IPS DF 4.7 (cell line): ENCODE measurements around the gene OIT3.

Experiments used
- DNase-seq: peaks from one replicate; pipeline ENCODE4 v3.0.0-alpha.2; 2013; ENCODE audit warnings: low spot score; ENCODE audit errors: extremely low read depth

OIT3 gene

DNA sequence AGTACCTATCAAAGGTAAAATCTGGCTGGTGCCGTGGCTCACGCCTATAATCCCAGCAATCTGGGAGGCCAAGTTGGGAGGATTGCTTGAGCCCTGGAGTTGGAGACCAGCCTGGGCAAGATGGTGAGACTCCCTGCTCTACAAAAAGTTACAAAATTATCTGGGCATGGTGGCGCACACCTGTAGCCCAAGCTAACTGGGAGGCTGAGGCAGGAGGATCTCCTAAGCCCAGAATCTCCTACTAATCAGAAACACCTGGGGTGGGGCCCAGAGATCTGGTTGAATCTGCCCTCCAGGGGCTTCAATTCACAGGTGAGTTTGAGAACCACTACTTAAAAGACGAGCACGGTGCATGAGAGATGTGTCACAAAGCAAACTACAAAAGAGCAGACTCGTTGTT is 58.6 kb downstream of the OIT3 start:
- DNase-seq: no peak

DNA sequence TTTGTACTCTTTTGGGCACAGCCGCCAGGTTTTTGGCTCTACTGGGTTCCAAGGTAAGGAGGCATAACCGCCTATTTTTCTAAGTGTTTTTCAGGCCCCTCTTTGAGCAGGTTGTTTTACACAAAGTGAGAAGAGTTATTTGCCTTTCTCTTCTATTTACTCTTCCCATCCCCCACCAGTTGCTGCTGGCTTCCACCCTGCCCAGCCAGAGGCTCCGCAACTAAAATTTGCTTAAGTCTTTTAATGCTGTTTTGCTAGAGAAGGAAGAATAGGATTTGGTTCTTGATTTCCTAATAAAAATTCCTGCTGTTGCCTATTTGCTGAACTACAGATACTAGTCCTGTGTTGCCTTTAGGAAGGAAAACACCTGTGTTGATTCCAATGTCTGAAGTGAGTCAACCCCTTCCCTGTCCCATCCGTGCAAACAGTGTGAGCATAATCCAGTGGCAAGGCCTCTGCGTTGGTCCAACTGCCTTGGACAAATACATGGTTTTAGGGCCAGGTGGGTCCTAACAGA is 59.2 kb downstream of the OIT3 start:
- DNase-seq: no peak

DNA sequence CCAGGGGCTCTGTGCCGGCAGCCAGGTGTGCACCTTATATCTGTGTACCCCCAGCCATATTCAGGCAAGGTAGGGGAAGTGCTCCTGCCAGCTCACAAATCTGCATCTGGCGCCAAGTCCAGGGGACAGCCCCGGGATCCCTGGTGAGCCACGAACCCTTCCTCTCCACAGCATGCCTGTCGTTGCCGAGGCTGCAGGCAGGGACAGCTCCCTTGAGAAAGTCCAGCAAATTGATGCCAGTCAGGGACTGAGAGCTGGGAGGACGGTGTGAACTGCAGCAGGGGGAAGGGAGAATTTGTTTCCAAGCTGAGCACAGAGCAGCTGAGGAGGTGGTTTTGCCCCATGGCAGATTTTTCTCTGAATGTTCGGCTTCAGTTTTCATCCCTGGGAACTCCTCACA is 60.1 kb downstream of the OIT3 start:
- no peak for DNase-seq

DNA sequence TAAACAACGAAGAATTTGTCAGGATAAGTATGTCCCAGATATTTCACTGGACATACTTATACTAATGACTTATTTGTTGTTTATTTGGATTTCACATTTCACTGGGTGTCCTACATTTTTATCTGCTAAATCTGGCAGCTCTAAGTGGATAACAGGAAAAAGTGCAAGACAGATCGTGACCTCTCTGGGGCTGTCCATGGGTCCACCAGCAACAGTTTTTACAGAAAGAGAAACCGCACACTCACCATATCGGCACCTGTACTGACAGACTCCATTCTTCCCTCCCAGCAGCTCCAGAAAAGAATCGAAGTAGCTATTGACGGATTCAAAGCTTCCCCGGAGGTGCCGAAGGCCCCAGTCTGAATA is 60.7 kb downstream of the OIT3 start:
- DNase-seq: no peak

DNA sequence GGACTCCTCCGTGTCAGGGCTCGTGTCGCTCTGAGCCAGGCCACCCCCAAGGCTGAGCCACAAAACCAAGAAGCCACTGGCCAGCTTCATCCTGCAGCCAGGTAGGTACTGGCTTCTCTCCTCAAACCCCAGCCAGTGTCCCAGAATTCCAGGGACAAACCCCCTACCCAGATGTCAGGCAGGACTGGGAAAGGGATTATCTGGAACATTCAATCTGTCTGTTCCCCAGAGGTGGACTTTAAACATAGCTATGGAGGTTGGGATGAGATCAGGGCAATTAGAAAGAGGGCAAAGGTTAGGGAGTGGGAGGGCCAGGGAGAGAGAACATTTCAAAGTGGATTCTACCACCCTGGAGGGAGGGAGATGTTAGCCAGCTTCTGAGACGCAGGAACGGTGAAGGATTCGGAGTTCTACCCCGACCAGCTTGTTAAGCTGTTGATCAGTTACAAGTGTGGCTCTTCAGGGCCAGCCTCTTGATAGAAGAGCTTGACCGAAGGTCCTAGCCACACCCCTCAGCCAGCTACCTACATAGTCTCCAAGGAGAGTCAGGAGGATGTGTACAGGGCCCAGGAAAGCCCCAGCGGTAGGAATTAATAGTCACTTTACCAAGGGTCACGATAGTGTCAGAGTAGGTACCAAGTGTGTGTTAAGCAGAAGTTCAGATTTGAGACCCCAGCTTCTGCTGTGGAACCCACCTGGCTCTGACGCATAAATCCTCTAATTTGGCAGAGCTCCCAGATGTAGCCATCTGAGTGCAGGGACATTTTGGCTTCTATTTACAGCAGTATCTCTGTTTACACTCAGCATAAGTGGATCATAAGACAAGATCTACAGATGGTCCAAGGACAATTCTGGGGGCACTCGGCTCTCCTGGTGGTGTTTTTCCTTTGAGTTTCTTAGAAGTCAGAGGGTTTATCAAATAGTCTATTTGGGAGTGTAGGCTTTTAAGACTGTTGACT is 61.3 kb downstream of the OIT3 start, which contains the start of gene PLA2G12B:
TSS of gene PLA2G12B (minus strand) at position 211 of the 959 bp plus-strand sequence. CDS start at position 90, 121 bp downstream.
- no peak for DNase-seq

DNA sequence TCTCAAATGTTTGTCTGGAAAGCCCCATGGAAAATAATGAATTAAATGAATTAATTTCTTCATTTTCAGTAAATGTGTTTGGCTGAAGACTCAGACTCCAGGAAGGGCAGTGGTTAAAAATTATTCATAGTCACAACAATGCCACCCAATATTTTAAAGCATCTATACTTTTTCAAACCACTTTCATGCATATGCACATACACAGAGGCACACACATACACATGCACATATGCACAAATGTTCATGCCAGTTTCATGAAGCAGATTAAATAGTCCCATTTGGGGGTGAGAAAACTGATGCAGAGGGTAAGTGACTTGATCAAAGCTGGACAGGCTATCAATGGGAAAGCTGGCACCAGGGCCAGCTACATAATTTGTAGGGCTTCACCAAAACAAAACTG is 62.5 kb downstream of the OIT3 start:
- DNase-seq: no peak

DNA sequence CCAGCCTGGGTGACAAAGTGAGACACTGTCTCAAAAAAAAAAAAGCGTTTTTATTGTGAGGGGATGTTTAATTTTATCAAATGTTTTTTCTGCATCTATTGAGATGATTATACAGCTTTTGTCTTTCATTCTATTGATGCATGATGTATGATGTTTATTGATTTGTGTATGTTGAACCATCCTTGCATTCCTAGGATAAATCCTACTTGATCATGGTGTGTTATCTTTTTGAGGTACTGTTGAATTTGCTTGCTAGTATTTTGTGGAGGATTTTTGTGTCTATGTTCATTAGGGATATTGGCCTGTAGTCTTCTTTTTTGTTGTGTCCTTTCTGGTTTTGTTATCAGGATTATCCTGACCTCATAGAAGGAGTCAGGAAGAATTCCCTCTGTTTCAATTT is 83.3 kb downstream of the OIT3 start:
- no peak for DNase-seq

DNA sequence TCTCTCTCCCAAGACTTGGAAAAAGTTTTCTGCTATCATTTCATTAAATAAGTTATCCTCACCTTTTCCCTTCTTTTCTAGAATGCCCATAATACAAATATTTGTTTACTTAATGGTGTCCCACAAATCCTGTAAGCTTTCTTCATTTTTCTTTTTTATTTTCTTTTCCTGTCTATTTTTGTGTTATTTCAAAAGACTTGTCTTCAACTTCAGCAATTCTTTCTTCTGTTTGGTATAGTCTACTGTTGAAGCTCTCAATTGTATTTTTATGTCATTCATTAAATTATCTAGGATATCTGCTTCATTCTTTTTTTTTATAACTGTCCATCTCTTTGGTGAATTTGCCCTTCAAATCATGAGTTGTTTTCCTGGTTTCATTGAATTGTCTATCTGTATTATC is 86.2 kb downstream of the OIT3 start:
- no peak for DNase-seq

DNA sequence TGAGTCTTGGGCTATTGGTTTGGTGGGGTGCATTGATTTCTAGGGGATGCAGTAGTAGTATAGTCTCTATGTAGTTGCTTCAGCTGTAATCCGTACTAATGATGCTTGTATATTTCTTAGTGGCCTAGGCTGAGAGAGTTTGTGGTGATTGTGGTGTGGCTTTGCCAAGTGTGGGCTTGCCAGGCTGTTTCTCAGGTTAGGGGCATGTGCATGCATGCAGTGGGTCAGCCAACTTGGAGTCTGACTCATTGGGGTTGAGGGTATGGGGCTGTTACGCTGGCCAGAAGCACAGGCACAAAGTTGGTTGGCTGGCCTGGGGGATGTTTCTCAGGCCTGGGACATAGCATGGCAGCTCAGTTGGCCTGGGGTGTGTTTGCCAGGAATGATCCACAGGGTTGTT is 86.8 kb downstream of the OIT3 start:
- no peak for DNase-seq

DNA sequence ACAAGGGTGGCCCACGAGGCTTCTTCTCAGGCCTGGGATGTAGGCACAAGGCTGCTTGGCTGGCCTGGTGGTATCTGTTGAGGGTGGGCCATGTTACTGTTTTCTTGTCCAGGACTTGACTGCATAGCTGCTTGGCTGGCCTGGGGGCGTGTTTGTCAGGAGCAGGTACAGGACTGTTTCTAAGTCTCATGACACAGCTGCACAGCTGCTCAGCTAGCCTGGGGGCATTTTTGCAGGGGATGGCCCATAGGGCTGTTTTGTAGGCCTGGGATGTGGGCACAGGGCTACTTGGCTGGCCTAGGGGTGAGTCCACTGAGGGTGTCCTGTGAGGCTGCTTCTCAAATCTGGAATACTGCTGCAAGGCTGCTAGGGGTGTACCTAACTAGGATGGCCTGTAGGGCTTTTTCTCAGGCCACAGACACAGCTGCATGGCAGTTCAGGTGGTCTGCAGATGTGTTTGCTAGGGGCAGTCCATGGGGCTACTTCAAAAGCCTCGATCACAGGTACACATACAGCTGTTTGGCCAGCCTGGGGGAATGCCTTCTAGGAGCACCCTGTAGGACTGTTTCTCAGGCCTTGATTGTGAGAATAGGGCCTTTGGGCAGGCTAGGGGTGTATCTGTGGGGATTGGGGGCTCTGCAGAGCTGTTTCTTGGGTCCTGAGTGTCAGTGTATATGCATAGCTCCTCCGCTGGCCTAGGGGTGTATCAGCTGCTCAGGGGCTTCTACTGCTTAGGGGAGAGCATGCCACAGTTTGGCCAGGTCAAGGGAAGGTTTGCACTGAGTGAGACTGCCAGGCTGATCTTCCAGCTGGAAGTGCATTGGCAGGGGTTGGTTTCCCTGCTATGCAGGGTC is 87.7 kb downstream of the OIT3 start:
- no peak for DNase-seq

DNA sequence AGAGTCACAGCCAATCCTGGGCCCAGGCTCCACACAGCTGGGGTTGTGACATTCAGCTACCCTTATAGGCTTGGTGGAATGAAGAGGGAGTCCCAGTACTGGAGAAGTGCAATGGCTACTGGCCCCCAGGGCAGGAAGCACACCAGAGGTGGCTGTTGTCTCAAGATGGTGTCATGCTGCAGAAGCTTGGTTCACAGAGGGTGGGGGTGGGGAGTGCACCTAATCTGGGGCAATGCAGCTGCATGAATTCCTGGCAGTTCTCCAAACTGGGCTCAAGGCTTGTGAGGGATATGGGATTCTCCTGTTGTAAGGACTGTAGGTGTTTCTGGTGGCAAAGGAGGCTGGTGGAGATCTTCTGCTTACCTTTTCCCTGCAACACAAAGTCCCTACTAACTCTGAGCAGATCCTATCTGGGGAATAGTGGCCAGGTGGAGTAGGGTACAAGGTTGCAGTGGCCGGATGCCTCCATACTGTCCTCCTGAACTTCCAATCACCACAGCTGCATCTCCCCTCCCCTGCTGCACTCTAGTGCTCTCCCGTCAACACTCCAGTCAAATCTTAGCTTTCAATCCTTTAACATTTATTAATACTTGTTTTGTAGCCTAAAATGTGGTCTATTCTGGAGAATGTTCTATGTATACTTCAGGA is 88.5 kb downstream of the OIT3 start:
- DNase-seq: no peak
